CD4-positive, alpha-beta T cell treated with Interleukin-17A for 4 hours (primary cell): ENCODE results near the gene CPLX1.
"Not testable (repeated sequence)": the region's sequence is repeated elsewhere in the genome, so short reads cannot be mapped to it uniquely, and the experiment has no call there.

Source experiments
- DNase-seq: peaks from one replicate; pipeline ENCODE4 v3.0.0-alpha.2; 2020; ENCODE audit warnings: mixed read lengths

The CPLX1 gene

DNA sequence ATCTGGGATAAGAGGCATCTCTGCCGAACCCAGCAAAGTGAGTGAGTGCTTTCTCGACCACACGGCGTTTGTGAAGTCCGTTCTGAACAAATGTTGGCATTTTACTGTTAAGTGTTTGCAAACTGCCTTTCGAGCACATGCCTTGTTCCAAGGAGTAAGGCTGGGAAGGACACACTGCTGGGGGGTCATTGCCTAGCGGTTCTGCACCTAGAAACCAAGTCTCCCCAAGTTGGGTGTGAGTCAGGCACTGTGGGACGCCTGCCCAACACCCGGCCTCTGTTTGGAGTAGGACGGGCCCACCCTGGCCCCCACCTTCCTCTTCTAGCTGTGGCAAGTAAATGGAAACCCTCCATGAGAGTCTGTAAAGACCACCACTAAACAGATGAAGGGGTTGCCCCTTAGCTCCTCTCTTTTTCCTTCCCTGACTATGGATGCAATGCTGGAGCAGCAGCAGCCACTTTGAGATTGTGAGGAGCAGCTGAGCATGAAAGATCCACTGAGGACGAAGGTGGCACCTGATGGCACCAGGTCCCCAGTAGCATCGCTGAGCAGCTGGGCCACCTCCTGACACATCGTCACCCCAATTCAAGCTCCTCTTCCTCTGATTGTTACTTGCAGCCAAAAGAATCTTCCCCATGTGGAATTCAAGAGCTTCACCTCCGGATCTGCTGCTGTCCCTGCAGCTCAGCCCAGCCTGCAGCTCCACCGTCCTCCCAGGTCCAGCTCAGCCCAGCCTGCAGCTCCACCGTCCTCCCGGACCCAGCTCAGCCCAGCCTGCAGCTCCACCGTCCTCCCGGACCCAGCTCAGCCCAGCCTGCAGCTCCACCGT, 6.3 kb downstream of the CPLX1 start:
- DNase-seq, result no peak

DNA sequence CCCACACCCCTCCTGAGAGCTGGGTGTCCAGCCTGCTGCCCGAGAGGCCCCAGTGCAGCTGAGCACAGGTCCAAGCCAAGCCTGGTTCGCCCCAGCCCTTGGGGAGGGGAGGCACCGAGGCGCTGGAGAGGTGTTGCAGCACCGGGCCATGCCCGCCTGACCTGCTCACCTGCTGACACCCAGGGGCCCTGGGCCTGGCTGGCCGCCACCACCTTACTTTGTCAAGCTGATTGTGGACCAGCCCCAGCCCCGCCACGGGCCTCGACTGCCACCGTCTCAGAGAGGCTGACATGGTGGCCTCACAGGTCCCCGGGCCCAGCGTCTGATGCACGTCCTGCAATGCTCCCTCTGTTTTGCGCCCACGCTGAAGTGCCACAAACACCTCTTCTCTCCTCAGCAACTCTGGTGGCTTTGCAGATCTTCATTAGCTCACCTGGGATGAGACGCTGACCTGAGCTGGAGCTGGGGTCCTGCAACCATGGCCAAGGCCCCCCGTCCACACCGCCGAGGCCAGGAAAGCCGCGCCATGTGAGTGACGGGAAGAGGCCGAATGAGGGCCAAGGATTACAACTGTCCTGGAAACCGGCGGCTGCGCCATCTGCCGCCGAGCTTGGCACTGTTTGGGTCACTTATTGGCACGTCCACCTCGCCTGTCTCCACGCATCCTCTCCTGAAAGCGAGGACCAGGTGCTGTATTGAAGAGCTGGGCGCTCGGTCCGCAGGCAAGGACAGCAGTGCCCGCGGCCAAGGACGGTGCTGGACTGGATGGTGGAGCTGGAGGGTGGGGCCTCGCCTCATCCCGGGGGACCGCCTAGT, 7.6 kb downstream of the CPLX1 start:
- DNase-seq, result no peak

GRCh38 chr4:815464-816146, 10.3 kb downstream of the CPLX1 start:
- DNase-seq, result no peak

- DNase-seq, result no peak
These were observed 11.5 kb downstream of the CPLX1 start for GRCh38 chr4:814312-814850.

DNA sequence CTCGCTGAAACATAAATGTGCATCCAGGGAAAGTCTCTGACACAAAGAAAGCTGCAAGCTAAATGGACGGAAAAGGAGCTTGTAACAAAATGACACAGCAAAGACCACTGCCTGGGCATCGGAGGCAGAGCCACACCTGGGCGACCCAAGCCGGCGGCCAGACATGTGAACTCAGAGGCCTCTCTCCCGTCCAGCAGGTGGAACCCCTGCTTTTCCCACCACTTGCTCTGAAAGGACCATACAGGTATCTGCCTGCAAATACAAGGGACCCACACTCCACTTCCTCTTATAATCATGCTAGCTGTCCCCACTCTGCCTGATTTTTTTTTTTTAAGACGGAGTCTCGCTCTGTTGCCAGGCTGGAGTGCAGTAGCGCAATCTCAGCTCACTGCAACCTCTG, 12.0 kb downstream of the CPLX1 start:
- DNase-seq, result no peak

DNA sequence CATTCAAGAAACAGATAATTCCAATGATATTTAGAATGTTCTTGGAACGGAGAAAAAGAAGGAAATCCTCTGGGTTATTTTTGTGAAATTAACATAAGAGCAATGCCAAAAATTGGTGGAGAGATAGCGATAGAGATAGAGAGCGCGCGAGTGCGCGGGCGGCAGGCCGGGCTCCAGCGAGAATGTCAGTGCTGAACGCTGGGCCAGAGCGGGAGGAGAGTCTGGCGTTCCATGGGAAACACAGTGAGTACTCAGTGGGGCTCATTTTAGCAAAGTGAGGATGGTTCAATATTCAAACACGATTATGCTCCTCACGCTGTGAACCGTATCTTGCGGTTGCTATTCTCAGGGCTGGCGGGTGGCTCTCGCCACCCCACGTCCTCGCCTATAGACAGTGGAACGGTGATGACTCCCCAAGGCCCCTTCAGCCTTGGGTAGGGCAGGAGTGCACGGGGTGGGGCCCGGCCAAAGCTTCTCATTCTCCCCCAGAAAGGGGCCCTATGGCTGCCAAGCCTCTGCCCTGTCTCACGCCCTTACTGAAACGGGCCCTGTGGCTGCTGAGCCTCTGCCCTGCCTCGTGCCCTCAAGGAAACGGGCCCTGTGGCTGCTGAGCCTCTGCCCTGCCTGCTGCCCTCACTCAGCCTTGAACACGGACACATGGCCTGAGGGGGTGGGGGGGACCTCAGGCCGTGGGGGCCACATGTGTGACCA, 16.9 kb downstream of the CPLX1 start:
- DNase-seq, result no peak

- DNase-seq, result no peak
These were observed 18.1 kb downstream of the CPLX1 start for GRCh38 chr4:807792-808191.

DNA sequence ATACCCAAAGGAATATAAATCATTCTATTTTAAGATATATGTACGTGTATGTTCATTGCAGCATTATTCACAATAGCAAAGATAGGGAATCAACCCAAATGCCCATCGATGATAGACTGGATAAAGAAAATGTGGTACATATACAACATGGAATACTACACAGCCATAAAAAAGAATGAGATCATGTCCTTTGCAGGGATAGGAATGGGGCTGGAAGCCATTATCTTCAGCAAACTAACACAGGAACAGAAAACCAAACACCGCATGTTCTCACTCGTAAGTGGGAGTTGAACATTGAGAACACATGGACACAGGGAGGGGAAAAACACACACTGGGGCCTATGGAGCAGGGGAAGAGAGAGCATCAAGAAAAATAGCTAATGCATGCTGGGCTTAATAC, 18.9 kb downstream of the CPLX1 start:
- DNase-seq, result not testable (repeated sequence)

DNA sequence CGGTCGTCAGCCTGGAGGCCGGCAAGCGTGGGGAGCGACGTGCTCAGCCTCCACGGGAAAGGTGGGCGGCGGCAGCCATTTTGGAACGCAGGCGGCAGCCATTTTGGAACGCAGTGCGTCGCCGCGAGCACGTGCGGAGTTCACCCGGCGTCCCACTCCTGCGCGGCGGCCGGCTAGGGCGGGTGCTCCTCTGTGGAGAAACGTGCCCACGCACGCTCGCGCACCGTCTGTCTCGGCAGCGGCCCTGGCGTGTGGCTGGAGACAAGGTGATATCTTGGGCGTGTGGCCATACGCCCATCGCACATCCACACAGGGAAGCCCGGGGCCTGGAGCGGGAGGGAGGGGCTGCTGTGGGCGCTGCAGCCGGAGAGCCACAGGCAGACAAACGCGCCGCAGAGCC, 21.1 kb downstream of the CPLX1 start:
- no peak for DNase-seq

DNA sequence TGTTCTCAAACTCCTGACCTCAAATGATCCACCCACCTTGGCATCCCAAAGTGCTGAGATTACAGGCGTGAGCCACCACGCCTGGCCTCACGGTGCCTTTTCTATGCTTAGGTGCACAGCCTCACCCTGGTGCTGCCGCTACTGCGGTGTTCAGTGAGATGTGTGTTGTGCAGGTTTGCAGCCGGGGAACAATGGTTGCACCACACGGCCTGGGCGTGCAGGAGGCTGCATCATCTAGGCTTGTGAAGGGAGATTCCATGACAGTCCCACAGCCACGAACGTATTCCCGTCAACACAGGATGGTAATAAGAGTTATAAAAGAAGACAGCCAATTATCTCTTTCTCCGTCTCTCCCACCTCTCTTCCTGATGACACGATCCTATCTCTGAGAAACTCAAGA, 22.0 kb downstream of the CPLX1 start:
- DNase-seq, result no peak

DNA sequence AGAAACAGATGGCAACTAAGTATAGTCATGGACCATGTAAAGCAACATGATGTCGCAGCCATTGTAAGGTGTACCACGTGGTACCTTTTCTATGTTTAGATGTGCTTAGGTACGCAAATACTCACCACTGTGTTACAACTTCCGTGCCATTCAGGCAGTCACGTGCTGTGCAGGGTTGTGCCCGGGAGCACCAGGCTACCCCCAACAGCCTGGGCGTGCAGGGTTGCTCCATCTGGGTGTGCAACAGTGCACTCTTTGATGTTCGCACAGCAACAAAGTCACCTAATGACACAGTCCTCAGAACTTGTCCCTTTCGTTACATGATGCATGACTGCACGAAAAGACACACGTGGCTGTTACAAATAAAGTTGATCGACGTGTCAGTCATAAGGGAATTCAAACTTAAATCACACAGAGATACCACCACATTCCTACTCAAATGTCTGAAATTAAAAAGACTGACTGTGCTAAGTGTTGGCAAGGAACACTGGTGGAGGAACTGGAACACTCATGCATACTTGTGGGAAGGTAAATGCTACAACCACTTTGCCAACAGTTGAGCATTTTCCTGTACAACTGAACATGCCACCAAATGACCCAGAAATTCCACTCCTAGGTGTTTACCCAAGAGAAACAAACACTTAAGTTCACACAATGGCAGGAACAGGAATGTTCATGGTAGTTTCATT, 24.3 kb downstream of the CPLX1 start:
- no peak for DNase-seq

- DNase-seq, result no peak
These were observed 28.9 kb downstream of the CPLX1 start for GRCh38 chr4:797066-797465.

DNA sequence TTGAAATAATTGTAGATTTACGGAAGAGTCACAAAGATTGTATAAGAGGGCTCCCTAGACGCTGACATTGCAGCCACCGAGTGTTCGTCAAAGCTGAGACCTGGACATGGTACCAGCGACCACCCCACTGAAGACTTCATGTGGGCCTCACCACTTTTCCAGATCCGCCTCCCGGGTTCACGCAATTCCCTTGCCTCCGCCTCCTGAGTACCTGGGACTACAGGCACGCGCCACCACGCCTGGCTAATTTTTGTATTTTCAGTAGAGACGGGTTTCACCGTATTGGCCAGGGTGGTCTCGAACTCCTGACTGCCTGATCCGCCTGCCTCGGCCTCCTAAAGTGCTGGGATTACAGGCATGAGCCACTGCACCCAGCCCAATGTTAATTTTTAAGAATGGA, 29.7 kb downstream of the CPLX1 start:
- no peak for DNase-seq

- no peak for DNase-seq
These were observed 30.2 kb downstream of the CPLX1 start for GRCh38 chr4:795726-796119.

DNA sequence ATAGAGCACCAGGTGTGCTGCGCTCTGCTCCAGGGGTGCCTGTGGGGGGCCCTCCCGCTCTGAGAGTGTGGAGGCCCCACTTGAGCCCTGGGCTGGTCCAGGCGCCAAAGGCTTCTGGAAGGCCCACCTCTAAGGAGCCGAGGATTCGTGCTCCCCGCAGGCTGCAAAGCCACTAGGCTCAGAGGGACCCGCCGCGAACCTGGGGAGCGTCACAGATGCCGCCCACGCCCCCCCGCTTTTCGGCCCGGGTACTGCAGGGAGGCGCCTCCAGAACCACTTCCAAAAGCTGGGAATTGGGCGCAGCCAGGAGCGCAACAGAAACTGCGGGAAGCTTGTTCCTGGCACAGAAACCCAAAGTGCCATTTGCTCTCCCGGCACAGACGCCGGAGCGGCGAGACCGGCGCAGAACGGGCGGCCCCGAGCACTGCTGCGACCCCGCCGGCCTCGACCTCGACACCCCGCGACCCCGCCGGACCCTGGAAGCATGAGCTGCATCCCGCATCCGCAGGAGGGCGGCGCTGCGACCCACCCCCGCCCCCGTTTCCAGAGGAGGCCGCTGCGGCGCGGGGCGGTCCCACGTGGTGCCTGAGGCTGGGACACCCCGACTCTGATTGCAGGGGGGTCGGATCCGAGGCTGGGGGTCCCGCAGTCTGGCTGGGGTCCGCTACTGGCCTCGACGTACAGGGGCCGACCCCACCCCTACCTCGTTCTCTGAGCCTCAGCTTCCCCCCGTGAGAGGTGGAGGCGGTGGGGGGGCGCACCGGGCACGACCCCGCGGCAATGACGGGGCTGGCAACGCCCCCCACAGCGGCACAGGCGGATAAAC, 30.8 kb downstream of the CPLX1 start:
- DNase-seq, result no peak

DNA sequence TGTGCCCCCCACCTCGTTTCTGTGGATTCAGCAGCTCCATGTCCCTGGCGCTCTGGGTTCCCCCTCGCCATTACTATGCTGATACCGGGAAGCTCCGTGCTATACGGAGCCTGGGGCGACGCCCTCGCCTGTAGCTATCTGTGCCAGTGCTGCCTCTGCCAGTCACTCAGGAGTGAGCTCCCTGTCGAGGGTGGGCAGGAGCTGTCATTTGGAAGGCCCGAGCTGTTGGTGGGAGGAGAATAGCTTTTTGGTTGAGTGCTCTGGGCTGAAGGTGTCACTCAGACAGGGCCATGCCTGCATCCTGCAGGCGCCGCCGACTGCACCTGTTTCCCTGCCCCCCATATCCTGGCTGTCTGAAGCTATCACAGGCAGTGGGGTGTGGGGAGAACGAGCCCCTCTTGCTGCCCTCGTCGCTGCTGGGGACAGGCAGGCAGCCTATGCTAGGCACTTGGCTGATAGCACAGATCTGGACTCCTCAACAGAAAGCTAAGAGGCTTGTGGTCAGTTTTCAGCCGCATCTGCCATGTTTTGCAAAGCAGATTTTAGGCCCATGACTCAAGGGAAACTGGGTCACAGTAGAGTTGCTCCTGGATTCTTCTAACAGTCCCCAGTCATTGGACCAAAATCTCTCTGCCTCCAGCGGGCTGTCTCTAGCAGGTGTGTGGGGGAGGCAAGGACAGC, 31.8 kb downstream of the CPLX1 start:
- no peak for DNase-seq

DNA sequence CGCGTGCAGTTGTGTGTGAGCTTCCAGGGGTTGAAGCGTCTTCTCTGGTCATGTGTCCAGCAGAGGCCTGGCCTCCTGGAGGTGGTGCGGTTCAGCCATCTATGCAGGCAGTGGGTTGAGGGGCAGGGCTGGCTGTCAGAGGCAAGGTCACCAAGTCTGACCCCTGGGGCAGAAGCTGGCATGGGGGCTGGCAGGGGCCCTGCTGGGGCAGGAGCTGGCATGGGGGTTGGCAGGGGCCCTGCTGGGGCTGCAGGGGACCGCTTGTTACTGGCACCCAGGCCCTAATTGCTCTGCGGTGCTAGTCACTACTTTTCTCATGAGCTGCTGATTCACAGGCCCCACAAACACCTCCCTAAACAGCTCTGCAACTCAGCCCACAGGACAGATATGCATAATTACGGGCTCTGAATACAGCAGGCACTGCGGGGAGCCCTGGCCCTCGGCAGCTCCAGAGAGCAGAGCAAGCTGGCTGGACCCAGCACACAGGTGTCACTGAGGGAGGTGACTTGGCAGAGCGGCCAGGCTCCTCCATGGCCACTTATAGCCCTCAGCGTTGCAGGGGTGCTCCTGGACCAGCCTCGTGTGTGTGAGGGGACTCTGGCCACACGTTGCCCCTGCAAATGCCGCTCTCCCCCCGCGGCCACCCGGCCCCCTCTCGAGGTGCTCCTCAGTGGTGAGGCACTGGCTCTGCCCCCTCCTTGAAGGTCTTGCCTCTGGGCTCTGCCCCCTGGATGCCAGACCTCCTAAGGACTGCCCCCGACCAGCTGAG, 32.7 kb downstream of the CPLX1 start:
- no peak for DNase-seq

DNA sequence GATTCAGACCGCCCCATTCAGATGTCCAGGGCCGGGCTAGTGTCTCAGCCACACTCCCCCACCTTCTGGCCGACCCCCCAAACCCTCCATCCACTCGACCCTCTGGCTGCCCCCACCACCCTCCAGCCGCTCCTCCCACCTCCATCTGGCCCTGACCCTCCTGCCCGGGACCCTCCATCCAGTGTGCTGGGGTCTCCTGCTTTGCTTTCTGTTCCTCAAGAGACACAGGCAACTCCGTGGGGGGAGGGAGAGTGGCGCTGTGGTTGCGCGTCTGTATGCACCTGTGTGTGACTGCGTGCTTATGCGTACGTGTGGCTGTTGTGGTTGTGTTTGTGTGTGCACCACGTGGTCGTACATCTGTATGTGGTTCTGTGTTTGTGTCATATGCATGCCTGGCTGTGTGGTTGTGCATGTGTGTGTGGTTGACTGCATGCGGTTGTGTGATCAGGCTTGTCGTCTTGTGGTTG, 33.3 kb downstream of the CPLX1 start:
- DNase-seq, result peak; percentile 27

GRCh38 chr4:791898-792625, 33.9 kb downstream of the CPLX1 start:
- DNase-seq, result peak; percentile 57
